Neural progenitor cell (in vitro differentiated cells): Measurements from ENCODE around the gene KISS1.

Experiments used
- CTCF ChIP-seq: fragments of 200-600 bp; sonication (generic); IDR thresholded peaks from 2 replicates; pipeline ENCODE4 v1.5.1; 2017; ENCODE audit warnings: antibody characterized with exemption, mild to moderate bottlenecking
- EZH2 ChIP-seq: fragments of 200-600 bp; sonication (generic); IDR thresholded peaks from 2 replicates; pipeline ENCODE4 v1.6.1; 2017; ENCODE audit warnings: antibody characterized with exemption, mild to moderate bottlenecking, moderate library complexity

- no peak for TF ChIP-seq EZH2
- TF ChIP-seq CTCF = no peak
Observed at GRCh38 chr1:204196068-204196795, at the start of gene KISS1.
